Measurements from ENCODE around the gene PRPSAP1.

The PRPSAP1 gene

DNA sequence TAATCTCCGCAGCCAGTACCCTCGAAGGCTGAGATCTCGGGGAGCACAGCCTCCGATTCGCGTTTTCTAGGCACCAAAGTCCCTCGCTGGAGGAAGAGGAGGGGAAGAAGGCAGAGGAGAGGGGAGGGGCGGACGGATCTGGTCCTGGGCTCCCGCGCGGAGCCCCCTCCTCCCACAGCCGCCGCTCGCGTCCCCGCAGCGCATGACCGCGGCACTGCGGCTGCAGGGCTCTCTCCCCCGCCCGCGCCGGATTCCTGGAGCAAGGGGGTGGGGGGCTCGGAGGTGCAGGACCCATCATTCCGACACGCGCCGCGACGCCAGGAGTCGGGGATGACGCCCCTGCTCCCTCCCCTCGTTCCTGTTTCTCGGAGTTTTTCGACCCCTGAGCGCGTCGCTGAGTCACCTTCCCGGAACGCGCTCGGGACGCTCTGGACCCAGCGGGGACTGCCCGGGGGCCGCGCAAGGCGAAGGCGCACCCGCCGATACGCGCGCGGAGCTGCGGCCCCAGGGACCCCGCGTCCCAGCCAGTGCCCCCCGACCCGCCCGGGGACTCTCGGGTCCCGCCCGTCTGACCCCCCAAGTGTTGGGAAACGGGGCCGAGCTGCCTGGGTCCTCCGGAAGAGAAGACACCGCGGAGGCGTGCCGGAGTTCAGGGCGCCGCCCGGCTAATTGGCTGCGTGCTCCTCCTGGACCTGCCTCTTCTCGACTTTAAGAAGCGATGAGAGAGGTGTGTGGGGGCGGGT, 29.3 kb upstream of the PRPSAP1 start:
- no peaks in the 10 kb centered on the region for H3K36me3 ChIP-seq (ENCODE audit: control insufficient read depth, insufficient read depth, low read length)
- H3K27me3 ChIP-seq (ENCODE audit: control insufficient read depth, insufficient read depth, low read length), result no peaks in the 10 kb centered on the region
- no peaks in the 10 kb centered on the region for H3K9me3 ChIP-seq (ENCODE audit: control insufficient read depth, low read length)
- peaks cover 11% of the 10 kb centered on the region for H3K4me1 ChIP-seq
- peak overlapping the region; percentile 1 for H3K27ac ChIP-seq
- TF ChIP-seq, protein P1, sequence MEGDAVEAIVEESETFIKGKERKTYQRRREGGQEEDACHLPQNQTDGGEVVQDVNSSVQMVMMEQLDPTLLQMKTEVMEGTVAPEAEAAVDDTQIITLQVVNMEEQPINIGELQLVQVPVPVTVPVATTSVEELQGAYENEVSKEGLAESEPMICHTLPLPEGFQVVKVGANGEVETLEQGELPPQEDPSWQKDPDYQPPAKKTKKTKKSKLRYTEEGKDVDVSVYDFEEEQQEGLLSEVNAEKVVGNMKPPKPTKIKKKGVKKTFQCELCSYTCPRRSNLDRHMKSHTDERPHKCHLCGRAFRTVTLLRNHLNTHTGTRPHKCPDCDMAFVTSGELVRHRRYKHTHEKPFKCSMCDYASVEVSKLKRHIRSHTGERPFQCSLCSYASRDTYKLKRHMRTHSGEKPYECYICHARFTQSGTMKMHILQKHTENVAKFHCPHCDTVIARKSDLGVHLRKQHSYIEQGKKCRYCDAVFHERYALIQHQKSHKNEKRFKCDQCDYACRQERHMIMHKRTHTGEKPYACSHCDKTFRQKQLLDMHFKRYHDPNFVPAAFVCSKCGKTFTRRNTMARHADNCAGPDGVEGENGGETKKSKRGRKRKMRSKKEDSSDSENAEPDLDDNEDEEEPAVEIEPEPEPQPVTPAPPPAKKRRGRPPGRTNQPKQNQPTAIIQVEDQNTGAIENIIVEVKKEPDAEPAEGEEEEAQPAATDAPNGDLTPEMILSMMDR (IDR thresholded peaks at IDR 0.05), result no peak
- H3K79me2 ChIP-seq, result no peaks in the 10 kb centered on the region
- peak overlapping the region; percentile 69 for H3K4me3 ChIP-seq (ENCODE audit: low read depth, low read length)
- peak overlapping the region; percentile 68 for H2AFZ ChIP-seq
- H3K9ac ChIP-seq, result no peak overlapping the region
- H3K4me2 ChIP-seq (ENCODE audit: low read length), result peak overlapping the region; percentile 80

DNA sequence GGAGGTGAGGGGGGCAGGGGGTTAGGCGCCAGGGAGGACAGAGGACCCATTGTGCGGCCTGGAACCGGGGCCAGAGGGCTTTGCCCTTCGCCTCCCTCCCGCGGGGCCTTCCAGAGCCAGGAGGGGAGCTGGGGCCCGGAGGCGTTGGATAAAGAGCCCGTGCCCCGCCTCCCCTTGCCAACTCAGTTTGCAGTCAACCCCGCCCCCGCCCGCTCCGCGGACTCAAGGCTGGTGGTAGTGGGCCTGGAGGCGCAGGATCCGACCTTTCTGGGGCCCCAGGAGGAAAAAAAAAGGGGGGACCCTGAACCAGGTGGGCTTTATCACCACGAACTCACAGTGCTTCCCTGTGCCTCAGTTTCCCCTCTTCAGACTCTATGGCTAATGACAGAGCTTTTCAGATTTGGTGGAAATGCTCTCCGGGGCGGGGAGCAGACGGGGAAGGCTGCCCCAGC, 28.7 kb upstream of the PRPSAP1 start:
- Histone ChIP-seq H3K79me2 (no peaks in the 10 kb centered on the region), H3K27ac (no peak overlapping the region), H3K9ac (no peak overlapping the region), H3K4me2 (ENCODE audit: low read length) (peak overlapping the region; percentile 80), H2AFZ (peak overlapping the region; percentile 68), H3K36me3 (ENCODE audit: control insufficient read depth, insufficient read depth, low read length) (no peaks in the 10 kb centered on the region), H3K9me3 (ENCODE audit: control insufficient read depth, low read length) (no peaks in the 10 kb centered on the region), H3K4me1 (peaks cover 11% of the 10 kb centered on the region), H3K27me3 (ENCODE audit: control insufficient read depth, insufficient read depth, low read length) (no peaks in the 10 kb centered on the region), H3K4me3 (ENCODE audit: low read depth, low read length) (peak overlapping the region; percentile 69)
- TF ChIP-seq, protein P1 (IDR thresholded peaks at IDR 0.05), result no peak

DNA sequence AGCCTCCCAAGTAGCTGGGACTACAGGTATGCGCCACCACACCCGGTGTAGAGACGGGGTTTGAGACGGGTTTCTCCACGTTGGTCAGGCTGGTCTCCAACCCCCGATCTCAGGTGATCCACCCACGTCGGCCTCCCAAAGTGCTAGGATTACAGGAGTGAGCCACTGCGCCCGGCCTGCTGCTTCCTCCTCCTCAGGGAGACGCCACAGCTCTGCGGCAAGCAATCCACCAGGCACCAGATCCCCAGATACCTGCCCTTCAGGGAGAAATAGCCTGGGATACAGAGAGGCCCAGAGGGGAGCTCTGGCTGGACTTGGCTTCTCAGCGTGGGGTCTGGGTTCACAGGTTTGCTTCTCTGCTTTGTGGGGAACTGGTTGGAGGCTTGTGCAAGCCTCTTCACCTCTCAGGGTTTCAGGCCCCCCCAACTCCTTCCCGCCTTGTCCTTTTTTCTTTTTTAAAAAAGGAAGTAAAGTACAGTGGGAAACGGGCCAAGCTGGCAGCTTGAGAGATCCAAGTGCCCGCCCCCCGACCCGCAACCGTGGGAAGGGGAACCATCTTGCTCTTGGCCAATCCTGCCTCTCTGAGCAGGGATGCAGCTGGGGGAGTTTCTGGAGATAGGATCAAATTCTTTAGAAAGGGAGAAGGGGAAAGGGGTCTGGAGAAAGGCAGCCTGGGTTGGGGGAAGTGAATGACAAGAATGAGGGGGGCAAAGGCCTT, 28.1 kb upstream of the PRPSAP1 start:
- TF ChIP-seq, protein P1 (IDR thresholded peaks at IDR 0.05), result no peak
- Histone ChIP-seq H3K27me3 (ENCODE audit: control insufficient read depth, insufficient read depth, low read length) (no peaks in the 10 kb centered on the region), H3K4me1 (peaks cover 11% of the 10 kb centered on the region), H3K27ac (no peak overlapping the region), H3K4me2 (ENCODE audit: low read length) (no peak overlapping the region), H3K79me2 (no peaks in the 10 kb centered on the region), H3K36me3 (ENCODE audit: control insufficient read depth, insufficient read depth, low read length) (no peaks in the 10 kb centered on the region), H2AFZ (no peak overlapping the region), H3K9ac (no peak overlapping the region), H3K9me3 (ENCODE audit: control insufficient read depth, low read length) (no peaks in the 10 kb centered on the region), H3K4me3 (ENCODE audit: low read depth, low read length) (no peak overlapping the region)

DNA sequence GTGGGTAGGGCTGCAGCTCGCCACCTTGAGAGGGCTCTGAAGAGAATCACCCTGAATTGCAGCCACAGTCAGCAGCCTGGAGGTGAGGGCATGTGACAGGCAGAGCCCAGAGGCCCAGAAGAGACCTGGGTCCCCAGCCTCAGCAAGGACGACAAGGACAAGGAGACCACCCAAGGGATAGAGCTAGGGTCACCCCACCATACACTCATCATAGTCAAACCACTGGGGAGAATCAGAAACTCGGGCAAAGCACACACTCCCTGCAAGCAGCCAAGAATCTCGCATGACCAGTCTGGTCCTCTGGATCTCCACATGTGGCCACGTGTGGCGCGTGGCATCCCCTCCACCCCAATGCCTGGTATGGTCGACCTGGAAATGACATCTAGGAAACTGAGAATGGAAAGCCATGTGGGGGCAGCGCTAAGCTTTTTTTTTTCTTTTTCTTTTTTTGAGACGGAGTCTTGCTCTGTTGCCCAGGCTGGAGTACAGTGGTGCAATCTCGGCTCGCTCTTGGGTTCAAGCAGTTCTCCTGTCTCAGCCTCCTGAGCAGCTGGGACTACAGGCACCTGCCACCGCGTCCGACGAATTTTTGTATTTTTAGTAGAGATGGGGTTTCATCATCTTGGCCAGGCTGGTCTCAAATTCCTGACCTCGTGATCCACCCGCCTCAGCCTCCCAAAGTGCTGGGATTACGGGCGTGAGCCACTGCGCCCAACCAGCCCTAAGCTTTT, 26.1 kb upstream of the PRPSAP1 start:
- Histone ChIP-seq H3K27me3 (ENCODE audit: control insufficient read depth, insufficient read depth, low read length) (no peaks in the 10 kb centered on the region), H2AFZ (no peak overlapping the region), H3K4me1 (peaks cover 6% of the 10 kb centered on the region), H3K36me3 (ENCODE audit: control insufficient read depth, insufficient read depth, low read length) (no peaks in the 10 kb centered on the region), H3K4me2 (ENCODE audit: low read length) (no peak overlapping the region), H3K9me3 (ENCODE audit: control insufficient read depth, low read length) (no peaks in the 10 kb centered on the region), H3K27ac (no peak overlapping the region), H3K4me3 (ENCODE audit: low read depth, low read length) (no peak overlapping the region), H3K9ac (no peak overlapping the region), H3K79me2 (no peaks in the 10 kb centered on the region)
- TF ChIP-seq, protein P1 (IDR thresholded peaks at IDR 0.05), result no peak

Measured in parathyroid adenoma (tissue), 2 donors.